ENCODE results near the gene CEP63.

CEP63 gene

DNA sequence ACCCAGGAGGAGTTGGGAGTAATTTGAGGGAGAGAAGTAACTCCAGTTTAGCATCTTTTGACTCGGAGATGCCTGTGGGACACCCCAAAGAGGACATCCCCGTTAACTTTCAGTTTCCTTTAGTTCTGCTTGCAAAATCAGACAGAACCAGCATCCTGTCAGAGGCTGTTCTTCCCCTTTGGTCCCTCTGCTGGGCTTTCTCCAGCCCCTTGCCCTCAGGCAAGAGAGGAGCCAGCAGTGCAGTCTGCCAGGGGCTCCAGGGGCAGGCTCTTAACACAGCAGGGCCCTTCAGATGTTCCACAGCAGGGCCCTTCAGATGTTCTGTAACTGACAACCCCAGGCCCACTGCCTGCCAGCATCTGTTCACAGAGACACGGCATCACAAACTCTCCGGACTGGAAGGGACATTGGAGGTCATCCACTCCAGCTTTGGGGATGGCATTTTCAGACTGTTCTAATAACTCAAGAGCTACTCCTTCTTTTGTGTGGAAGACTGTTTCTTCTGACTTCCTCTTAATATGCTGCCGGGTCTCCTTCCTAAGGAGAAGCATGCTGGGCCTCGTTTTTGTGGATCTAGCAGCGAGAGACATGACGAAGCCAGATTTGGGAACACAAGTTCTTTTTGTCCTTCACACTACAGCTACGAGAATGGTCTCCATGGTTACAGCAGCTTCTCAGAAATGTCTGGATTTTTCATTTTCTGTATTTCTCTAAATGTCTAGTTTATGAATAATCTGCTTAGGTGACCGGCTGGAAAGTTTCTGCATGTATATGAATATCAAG lies 113.1 kb downstream of the CEP63 start:
- no peak for TF ChIP-seq ZNF274 (IDR thresholded peaks at IDR 0.05; ENCODE audit: low read depth, low read length)
- H3K4me3 ChIP-seq (ENCODE audit: low read length): no peak overlapping the region

DNA sequence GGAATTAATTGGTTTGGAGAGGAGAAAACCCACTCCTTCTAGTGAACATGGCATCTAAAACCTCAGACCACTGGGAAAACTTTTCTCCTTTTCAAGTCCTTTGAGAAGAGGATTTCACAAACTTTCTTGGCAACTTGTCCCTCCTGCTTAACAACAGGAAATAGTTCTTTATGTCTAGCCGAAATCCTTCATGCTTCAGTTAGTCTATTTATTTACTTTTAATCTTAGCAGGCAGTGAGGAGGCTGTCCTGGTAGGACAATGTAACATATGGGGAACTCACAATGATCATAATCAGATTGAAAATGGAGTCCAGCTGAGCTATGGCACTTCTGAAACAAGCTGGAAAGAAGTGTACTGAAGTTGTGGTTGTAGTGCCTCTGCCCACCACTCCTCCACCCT lies 114.3 kb downstream of the CEP63 start:
- no peak for TF ChIP-seq ZNF274 (IDR thresholded peaks at IDR 0.05; ENCODE audit: low read depth, low read length)
- H3K4me3 ChIP-seq (ENCODE audit: low read length): no peak overlapping the region

DNA sequence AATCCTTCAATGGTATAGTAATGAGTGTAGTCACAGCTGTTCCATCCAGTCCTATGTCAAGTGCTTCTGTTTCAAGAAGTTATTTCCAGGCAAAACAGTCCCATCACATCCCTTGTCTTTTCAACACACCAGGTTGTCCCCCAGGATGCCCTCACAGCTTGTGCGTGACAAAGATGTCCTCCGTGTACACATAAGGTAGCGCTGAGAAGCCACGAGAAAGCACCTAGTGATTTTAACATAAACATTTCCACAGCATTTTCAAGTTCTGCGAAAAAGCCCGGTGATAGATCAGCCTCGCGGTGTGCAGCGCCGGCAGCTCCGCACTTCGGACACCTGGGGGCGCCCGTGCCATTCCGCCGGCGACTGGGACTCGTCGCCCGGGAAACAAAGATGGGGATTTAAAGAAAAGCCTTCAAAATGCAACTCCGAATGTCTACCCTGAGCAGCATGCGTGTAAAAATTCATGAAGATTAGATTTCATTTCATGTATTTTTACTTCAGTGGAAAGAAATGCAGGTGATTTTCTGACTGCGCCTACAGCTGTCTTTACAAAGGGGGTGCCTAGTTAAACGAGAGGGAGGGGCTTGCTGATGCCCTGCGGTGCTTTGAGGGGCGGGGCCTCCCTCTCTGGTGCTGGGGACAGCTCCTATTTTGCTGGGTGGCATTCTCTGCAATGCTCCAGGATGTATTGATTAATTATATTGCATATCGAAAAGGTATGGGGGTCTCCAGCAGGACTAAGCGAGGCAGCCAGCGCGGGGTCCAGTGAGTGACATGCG lies 115.0 kb downstream of the CEP63 start:
- no peak overlapping the region for H3K4me3 ChIP-seq (ENCODE audit: low read length)
- no peak for TF ChIP-seq ZNF274 (IDR thresholded peaks at IDR 0.05; ENCODE audit: low read depth, low read length)

DNA sequence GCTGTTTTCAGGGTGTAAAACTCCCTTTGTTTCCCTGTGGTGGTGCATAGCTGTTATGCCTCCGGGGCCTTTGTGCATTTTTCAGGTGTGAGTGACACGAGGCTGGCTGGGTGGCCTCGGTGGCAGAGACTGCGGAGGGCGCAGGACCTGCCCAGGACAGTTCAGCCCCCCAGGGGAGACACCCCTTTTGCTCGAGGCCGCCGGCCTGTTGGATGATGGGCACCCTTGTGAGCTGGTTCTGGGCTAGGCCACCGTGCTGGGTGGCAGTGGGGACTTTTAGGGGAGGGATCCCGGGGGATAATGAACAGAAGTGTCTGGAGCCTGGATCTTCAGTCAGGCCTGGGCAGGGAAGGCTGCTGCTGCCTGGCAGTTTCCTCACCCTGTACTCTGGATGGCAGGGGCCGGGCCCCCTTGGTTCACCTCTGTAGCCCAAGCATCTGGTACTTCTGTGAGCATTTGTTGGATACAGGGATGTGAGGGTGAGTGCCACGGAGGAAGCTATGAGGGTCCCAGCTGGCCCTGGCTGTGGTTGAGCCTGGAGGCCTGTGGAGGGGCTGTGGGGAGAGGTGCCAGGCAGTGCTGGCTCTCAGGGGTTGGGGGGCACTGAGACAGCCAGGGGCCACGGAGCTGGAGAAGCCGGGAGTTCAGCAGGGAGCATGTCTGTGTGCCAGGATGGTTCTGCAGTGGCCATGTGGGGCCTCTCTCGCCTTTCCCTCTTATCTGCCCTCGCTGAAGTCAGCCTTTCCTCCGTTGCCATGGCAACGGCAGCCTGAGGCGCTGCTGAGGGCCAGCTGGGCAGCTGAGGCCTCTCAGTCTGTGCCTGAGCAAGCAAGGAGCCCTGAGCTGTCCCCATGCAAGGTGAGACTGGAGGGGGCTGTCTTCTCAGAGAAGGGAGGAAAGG lies 115.9 kb downstream of the CEP63 start:
- no peak for TF ChIP-seq ZNF274 (IDR thresholded peaks at IDR 0.05; ENCODE audit: low read depth, low read length)

DNA sequence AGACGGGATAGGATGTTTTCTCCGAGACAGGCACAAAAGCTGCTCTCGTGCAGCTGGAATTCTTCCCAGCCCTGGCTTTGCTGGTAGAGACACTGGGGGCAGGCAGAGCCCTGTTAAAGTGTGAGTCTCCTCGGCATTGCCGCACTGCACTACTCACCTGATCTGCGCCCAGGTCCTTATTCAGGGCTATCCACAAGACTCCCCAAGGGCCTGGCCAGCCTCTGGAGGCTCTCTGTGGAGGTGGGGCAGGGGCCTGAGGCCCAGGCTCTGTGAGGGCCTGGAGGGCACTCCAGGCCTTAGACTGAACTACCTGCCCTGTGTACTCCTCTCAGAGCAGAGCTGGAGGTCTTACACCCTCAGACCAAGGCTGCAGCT lies 116.6 kb downstream of the CEP63 start:
- TF ChIP-seq ZNF274 (IDR thresholded peaks at IDR 0.05; ENCODE audit: low read depth, low read length): no peak
- H3K4me3 ChIP-seq (ENCODE audit: low read length): no peak overlapping the region

More for the DNA sequence above, 115.9 kb downstream of the CEP63 start:
- no peak overlapping the region for H3K4me3 ChIP-seq (ENCODE audit: low read length)

DNA sequence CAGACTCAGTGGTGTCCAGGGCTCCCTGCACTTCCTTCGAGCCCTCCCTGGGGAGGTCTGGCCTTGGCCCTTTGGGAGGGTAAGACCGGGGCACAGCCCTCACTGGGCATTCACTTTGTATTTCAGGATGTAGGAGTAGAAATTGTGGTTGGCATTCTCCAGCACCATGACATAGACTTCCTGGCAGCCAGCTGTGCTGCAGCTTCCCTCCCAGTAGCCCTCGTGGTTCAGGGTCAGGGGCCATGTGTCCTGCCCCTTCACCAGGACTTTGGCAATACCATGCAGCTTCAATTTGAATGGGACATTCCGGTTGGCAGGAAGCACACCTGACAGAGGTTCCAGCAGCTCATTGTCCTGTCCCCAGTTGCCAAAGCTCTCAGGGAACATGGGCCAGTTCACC lies 117.6 kb downstream of the CEP63 start:
- no peak for TF ChIP-seq ZNF274 (IDR thresholded peaks at IDR 0.05; ENCODE audit: low read depth, low read length)
- no peak overlapping the region for H3K4me3 ChIP-seq (ENCODE audit: low read length)

DNA sequence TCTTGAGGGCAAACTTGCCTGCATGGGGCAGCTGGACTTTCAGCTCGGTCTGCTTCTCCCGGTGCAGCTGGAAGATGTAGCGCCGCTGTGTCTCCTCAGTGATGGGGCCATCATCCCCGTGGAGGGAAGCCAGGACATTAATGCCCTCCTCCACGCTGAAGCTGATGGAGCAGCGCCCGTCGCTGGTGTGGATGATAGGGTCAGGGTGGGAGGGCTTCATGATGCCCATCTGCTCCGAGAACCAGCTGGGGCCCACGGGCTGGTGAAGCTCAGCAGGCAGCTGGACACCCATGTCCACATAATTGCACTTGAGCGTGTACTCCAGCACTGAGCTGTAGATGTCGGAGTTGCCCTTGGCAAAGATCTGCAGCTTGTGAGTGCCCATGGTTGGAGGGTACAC lies 118.1 kb downstream of the CEP63 start:
- H3K4me3 ChIP-seq (ENCODE audit: low read length): no peak overlapping the region
- no peak for TF ChIP-seq ZNF274 (IDR thresholded peaks at IDR 0.05; ENCODE audit: low read depth, low read length)

DNA sequence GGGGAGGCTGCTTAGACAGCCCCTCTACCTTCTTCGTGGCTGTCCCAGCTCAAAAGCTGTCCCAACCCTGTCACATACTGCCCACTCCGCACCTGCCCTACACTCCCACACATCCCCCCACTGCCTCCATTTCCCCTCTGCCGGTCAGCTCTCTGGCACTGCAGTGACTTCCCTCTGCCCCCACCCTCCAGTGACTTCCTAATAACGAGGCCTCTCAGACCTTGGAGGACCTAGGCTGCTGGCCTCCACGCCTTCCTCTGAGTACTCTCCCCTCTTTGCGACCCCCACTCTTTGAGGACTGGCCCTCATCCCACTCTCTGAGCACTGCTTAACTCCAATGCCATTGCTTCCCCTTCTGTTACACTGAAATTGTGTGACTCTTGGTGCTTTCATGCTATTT lies 119.7 kb downstream of the CEP63 start:
- H3K4me3 ChIP-seq (ENCODE audit: low read length): no peak overlapping the region
- no peak for TF ChIP-seq ZNF274 (IDR thresholded peaks at IDR 0.05; ENCODE audit: low read depth, low read length)

DNA sequence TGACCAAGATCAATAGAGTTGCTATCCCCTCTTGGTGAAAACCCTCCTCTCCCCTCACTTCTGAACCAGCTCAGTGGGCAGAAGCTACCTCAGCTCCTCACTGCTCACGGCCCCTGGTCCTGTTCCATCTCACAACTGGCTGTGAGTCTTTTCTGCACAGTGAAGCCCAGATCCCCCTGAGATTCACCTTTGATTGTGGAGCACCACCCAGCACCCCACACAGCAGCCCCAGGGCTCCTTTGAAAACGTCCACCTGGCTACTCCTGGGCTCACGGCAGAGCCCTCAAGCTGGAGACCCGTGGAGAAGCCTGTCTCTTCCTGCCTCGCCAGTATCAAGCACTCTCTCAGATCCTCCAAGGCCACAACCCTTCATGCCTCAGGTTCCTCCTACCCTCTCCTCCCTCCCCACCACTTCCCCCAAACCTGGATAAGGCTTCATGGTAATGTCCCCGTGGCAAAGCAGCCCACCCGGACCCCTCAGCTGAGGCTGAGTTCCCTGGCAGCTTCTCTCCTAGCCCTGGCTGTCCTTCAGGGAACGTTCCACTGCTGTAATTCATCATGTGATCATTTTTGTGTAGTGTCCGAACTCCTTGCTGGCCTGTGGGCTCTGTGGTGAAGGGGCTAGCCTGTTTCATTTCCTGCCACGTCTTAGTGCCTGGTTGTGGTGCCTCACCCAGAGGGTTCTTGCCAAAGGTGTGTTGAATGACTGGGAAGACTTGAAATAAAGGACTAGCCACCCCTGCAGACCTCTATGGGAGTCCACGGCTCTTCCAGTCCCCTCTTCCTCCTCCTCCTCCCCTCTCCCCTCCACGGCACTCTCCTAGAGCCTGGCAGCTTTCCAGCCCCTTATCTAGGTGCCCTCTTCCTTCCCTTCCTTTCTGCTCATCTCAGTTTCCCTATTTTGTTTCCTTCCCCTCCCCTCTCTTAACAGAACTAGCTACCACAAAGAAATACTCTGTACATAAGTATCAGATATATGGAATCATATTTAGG lies 120.5 kb downstream of the CEP63 start:
- TF ChIP-seq ZNF274 (IDR thresholded peaks at IDR 0.05; ENCODE audit: low read depth, low read length): no peak
- no peak overlapping the region for H3K4me3 ChIP-seq (ENCODE audit: low read length)

DNA sequence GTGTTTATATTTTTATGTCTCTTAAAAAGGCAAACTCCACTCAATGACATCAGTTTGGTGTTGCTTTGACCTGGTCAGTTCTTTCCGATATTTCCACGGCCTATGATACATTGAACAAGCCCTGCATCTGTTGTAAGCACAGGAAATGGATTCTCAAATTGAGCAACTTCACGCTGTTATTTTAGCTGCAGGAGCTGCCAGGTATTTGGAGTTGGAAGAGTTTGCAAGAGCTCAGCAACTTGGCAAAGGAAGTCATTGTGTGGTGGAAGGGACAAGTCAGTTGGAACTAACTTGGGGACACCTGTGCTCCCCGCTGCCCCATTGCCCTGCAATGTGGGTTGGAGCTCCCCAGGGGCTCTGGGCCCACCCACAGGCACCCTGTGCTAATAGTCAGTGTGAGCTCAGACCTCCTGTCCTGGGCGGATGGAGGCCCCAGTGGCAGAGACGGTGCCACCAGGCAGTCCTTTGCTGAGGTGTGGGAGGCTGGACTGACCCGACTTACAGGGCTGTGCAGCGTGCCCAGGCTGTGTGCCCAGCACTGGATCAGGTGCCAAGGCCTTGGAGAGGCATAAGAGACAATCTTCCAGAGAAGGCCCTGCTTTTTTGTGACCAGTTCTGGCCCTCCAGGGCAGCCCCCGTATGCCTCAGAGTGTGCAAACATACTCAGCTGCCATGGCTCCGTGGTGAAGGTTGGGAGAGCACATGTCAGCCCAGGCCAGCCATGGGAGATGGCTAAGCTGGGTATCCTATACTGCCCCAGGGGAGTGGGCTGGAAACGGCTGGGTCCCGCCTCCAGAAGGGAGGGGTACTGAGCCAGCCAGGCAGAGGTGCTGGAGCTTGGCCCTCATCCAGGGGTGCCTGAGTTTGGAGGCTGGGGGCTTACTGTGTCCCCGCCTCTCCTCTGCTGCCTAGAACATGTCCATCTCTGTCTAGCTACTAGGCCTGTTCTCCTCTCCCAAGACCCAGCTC lies 121.5 kb downstream of the CEP63 start:
- no peak for TF ChIP-seq ZNF274 (IDR thresholded peaks at IDR 0.05; ENCODE audit: low read depth, low read length)
- no peak overlapping the region for H3K4me3 ChIP-seq (ENCODE audit: low read length)

DNA sequence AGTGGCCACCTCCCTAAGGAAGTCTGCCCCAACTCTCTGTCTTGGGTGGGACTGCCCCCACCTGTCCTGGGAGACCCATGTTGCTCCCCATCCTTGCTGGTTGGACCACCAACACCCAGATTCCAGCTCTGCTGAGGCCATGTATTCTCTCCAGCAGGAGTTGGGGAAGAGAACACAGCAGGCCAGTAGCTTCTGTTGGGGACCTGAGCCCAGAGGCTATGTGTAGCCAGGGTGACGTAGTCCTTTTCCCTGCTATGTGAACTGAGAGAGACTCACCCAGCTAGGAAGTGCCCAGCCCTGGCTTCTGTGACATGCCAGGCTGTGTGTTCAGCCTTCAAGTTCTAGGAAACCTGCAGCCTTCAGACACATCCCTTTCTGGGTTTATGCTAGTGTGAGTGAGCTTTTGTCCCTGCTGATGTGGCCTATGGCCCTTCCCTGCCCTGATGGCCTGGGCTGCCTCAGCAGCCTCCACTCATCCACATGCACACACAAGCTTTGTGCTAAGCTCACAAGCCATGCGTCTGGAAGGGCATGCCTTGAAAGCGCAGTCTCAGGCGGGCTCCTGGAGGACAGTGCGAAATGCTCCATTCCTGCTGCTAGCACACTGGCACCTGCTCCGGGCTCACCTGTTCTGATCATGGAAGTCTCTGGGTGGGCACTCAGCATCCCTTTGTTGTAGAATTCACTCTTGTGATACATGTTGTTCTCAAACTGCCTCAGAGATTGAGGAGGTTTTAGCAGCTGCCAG lies 122.3 kb downstream of the CEP63 start:
- no peak overlapping the region for H3K4me3 ChIP-seq (ENCODE audit: low read length)
- TF ChIP-seq ZNF274 (IDR thresholded peaks at IDR 0.05; ENCODE audit: low read depth, low read length): no peak
